Mucosa of descending colon (tissue), 3 donors: ENCODE data around the gene CD93. TPM values are rescaled to one million over a fixed set of nuclear protein-coding genes. Genes with fewer than 3 reads are reported as not detected.
A peak's percentile ranks its signal among the peaks of the same experiment; 100 is the strongest.

ENCODE experiments used
- ATAC-seq: fragments of 200-7000 bp; cut with Tn5 transposase; one replicate; pipeline ENCODE4 v1.9.1; 2020; ENCODE audit warnings: mild to moderate bottlenecking, moderate library complexity
- DNase-seq, 3 donors: peaks; one replicate each; pipeline ENCODE4 v3.0.0-alpha.2; 2020
- H3K36me3 ChIP-seq: fragments of 200-600 bp; one replicate; pipeline ENCODE4 v1.8.0; 2021; ENCODE audit warnings: low read depth, mild to moderate bottlenecking
- H3K4me1 ChIP-seq: fragments of 200-600 bp; one replicate; pipeline ENCODE4 v1.8.0; 2021; ENCODE audit warnings: low read depth, mild to moderate bottlenecking
- H3K4me3 ChIP-seq: fragments of 200-600 bp; one replicate; pipeline ENCODE4 v1.8.0; 2021; ENCODE audit warnings: mild to moderate bottlenecking
- H3K9me3 ChIP-seq: fragments of 200-600 bp; one replicate; pipeline ENCODE4 v1.8.0; 2021; ENCODE audit warnings: mild to moderate bottlenecking
- CTCF ChIP-seq: fragments of 200-600 bp; IDR thresholded peaks from one replicate; pipeline ENCODE4 v1.8.0; 2022; ENCODE audit warnings: antibody characterized with exemption, mild to moderate bottlenecking
- intact Hi-C, 2 donors: fragments of 100-400 bp; cut with DNase I in 1 of 2; cut with micrococcal nuclease in 1 of 2; formaldehyde crosslinking; loops; one replicate each; pipeline versions ENCODE4 v1.11.0 to v1.11.1; 2022; cut with DNase I, micrococcal nuclease
- long read RNA-seq, 2 donors: library from polyadenylated mRNA; unstranded; transcript quantifications; one replicate each; pipeline ENCODE4 v2.0.0, GENCODE V29; 2019 to 2021
- total RNA-seq, 3 donors: library from RNA; stranded (reverse); fragmentation: NEBNext Ultra II Directional in 2 of 3; extraction: Animal tissue kit (Norgen Biotek cat#: 25700) in 2 of 3; gene quantifications; one replicate each; pipeline versions ENCODE4 v1.2.1 to v1.2.4, GENCODE V29; 2021 to 2023
- donor health status: DM: no; HTN: no; CAD: no; lungs with moderate emphysema.
- donor health status: DM: no; HTN: no; CAD: no.
- donor health status: DM: no; HTN: yes; CAD: no.

The CD93 gene
- total RNA-seq = 10 to 100 TPM in 2 of 3 donors, 1 to 10 TPM in 1; 7.6 to 24.2 (median 20.1) TPM
- long read RNA-seq, donor 1, full-length matches to known transcripts = 7 of 11 reads
- long read RNA-seq, donor 1, partial matches to known transcripts = 0 of 11 reads
- long read RNA-seq, donor 1, other reads (novel, unspliced or antisense) = 4 of 11 reads
- long read RNA-seq, donor 2 = 0 reads

GRCh38 chr20:23086056-23086566 is at the start of gene CD93:
Gene CD93, minus strand, starts transcription at chr20:23086324. Its CDS starts 132 bp downstream, at chr20:23086192.
- peak; percentile 41 for ATAC-seq

GRCh38 chr20:23133560-23133998 is 47.5 kb upstream of the CD93 start:
- H3K4me1 ChIP-seq = no peaks in the 10 kb centered on the region
- no peaks in the 10 kb centered on the region for H3K36me3 ChIP-seq
- DNase-seq (no peak), ATAC-seq (no peak)
- intact Hi-C loops = no loop called here
- H3K4me3 ChIP-seq = no peak overlapping the region
- no peak for TF ChIP-seq CTCF
- no peaks in the 10 kb centered on the region for H3K9me3 ChIP-seq

More at GRCh38 chr20:23086056-23086566, at the start of gene CD93:
- DNase-seq = no peak
- no peak for TF ChIP-seq CTCF
- no peaks in the 10 kb centered on the region for H3K9me3 ChIP-seq
- no peaks in the 10 kb centered on the region for H3K36me3 ChIP-seq
- intact Hi-C loops = no loop called here
- no peaks in the 10 kb centered on the region for H3K4me1 ChIP-seq
- no peak within 1 kb of the TSS for H3K4me3 ChIP-seq

- intact Hi-C loops = no loop called here
- Histone ChIP-seq H3K4me1 (no peaks in the 10 kb centered on the region), H3K36me3 (no peaks in the 10 kb centered on the region), H3K4me3 (no peak overlapping the region), H3K9me3 (no peaks in the 10 kb centered on the region)
- DNase-seq (no peak), ATAC-seq (no peak)
- no peak for TF ChIP-seq CTCF
Measured at GRCh38 chr20:23132930-23133559, 46.9 kb upstream of the CD93 start.

GRCh38 chr20:23132293-23132929 is 46.3 kb upstream of the CD93 start:
- peak; percentile 68 for ATAC-seq
- no peak for DNase-seq
- intact Hi-C loops = no loop called here
- Histone ChIP-seq H3K4me3 (no peak overlapping the region), H3K9me3 (no peaks in the 10 kb centered on the region), H3K36me3 (no peaks in the 10 kb centered on the region), H3K4me1 (no peaks in the 10 kb centered on the region)
- no peak for TF ChIP-seq CTCF

- no peak overlapping the region for H3K4me3 ChIP-seq
- no peaks in the 10 kb centered on the region for H3K9me3 ChIP-seq
- no peak for ATAC-seq
- H3K4me1 ChIP-seq = no peaks in the 10 kb centered on the region
- DNase-seq = no peak
- H3K36me3 ChIP-seq = no peaks in the 10 kb centered on the region
- intact Hi-C loops = no loop called here
- no peak for TF ChIP-seq CTCF
Measured at GRCh38 chr20:23131766-23132165, 45.6 kb upstream of the CD93 start.
